GM23338 (cell line): ENCODE results near the gene SLC19A1. TPM values are rescaled to one million over a fixed set of nuclear protein-coding genes. Genes with fewer than 3 reads are reported as not detected.

Experiments used
- ATAC-seq: fragments of 200-7000 bp; cut with Tn5 transposase; 3 replicates; pipeline ENCODE4 v1.9.1; 2020
- DNase-seq: peaks from one replicate; pipeline ENCODE4 v3.0.0-alpha.2; 2015; ENCODE audit warnings: low spot score
- H2AFZ ChIP-seq: fragments of 200-600 bp; sonication (generic); 2 replicates; pipeline ENCODE4 v1.8.0; 2016; ENCODE audit warnings: antibody characterized with exemption, mild to moderate bottlenecking, moderate library complexity
- H3F3A ChIP-seq: fragments of 200-600 bp; sonication (generic); replicated peaks from 2 replicates; pipeline ENCODE4 v1.8.0; 2017; ENCODE audit warnings: antibody characterized with exemption, mixed run types, low read depth
- H3K27ac ChIP-seq: fragments of 200-600 bp; sonication (generic); 2 replicates; pipeline ENCODE4 v1.6.1; 2016; ENCODE audit warnings: low read depth
- H3K27me3 ChIP-seq: fragments of 200-600 bp; sonication (generic); 2 replicates; pipeline ENCODE4 v1.8.0; 2016; ENCODE audit warnings: mild to moderate bottlenecking, mixed run types, moderate library complexity; ENCODE audit not compliant: insufficient read depth
- H3K36me3 ChIP-seq: fragments of 200-600 bp; sonication (generic); 2 replicates; pipeline ENCODE4 v1.8.0; 2016; ENCODE audit warnings: mild to moderate bottlenecking; ENCODE audit not compliant: insufficient read depth
- H3K4me1 ChIP-seq: fragments of 200-600 bp; sonication (generic); 2 replicates; pipeline ENCODE4 v1.8.0; 2016; ENCODE audit warnings: mild to moderate bottlenecking, moderate library complexity; ENCODE audit not compliant: insufficient read depth
- H3K4me2 ChIP-seq: fragments of 200-600 bp; sonication (generic); 2 replicates; pipeline ENCODE4 v1.7.1; 2017; ENCODE audit warnings: mixed run types
- H3K4me3 ChIP-seq: fragments of 200-600 bp; sonication (generic); 2 replicates; pipeline ENCODE4 v1.6.1; 2016; ENCODE audit warnings: mixed run types
- H3K79me2 ChIP-seq: fragments of 200-600 bp; sonication (generic); replicated peaks from 2 replicates; pipeline ENCODE4 v1.8.0; 2017; ENCODE audit warnings: mild to moderate bottlenecking; ENCODE audit not compliant: insufficient read depth
- H3K9me2 ChIP-seq: fragments of 200-600 bp; sonication (generic); 2 replicates; pipeline ENCODE4 v1.8.0; 2017; ENCODE audit not compliant: insufficient read depth
- H4K20me1 ChIP-seq: fragments of 200-600 bp; sonication (generic); replicated peaks from 2 replicates; pipeline ENCODE4 v1.8.0; 2017; ENCODE audit warnings: mild to moderate bottlenecking; ENCODE audit not compliant: insufficient read depth
- H3K27ac Mint-ChIP-seq: 2 replicates; pipeline ENCODE4 v1.8.0; 2020; ENCODE audit warnings: inconsistent platforms, mild to moderate bottlenecking, moderate library complexity, mixed read lengths
- H3K27me3 Mint-ChIP-seq: 3 replicates; pipeline ENCODE4 v1.8.0; 2022; ENCODE audit warnings: low read depth, mild to moderate bottlenecking, moderate library complexity, mixed read lengths, inconsistent platforms; ENCODE audit not compliant: insufficient read depth, poor library complexity
- H3K36me3 Mint-ChIP-seq: 3 replicates; pipeline ENCODE4 v1.8.0; 2021; ENCODE audit warnings: low read depth, mild to moderate bottlenecking, inconsistent platforms, moderate library complexity, mixed read lengths
- H3K4me1 Mint-ChIP-seq: 3 replicates; pipeline ENCODE4 v1.8.0; 2020; ENCODE audit warnings: mild to moderate bottlenecking, inconsistent platforms, mixed read lengths
- H3K4me3 Mint-ChIP-seq: 3 replicates; pipeline ENCODE4 v1.8.0; 2021; ENCODE audit warnings: moderate library complexity, mild to moderate bottlenecking, inconsistent platforms, mixed read lengths
- H3K9me3 Mint-ChIP-seq: 3 replicates; pipeline ENCODE4 v1.8.0; 2020; ENCODE audit warnings: moderate library complexity, mild to moderate bottlenecking, inconsistent platforms, mixed read lengths
- EZH2phosphoT487 ChIP-seq: fragments of 200-600 bp; sonication (generic); IDR thresholded peaks from one replicate; pipeline ENCODE4 v1.8.1; 2018; ENCODE audit warnings: antibody characterized with exemption; ENCODE audit not compliant: unreplicated experiment
- JUNB ChIP-seq: IDR thresholded peaks from one replicate; pipeline ENCODE4 v1.6.1; 2016; ENCODE audit warnings: antibody characterized with exemption; ENCODE audit not compliant: unreplicated experiment
- STAT1 ChIP-seq: IDR thresholded peaks from one replicate; pipeline ENCODE4 v1.6.1; 2016; ENCODE audit warnings: antibody characterized with exemption; ENCODE audit not compliant: unreplicated experiment
- ZNF114 ChIP-seq: fragments of 250-450 bp; sonication (Bioruptor Pico); IDR thresholded peaks from 2 replicates; pipeline ENCODE4 v1.5.0; 2020; ENCODE audit warnings: mild to moderate bottlenecking, moderate library complexity
- ZNF331 ChIP-seq: fragments of 250-450 bp; sonication (Bioruptor Pico); IDR thresholded peaks from 2 replicates; pipeline ENCODE4 v1.5.0; 2020; ENCODE audit warnings: low read depth, mild to moderate bottlenecking, moderate library complexity
- polyA plus RNA-seq: library from polyadenylated mRNA; unstranded; fragments of >200 nt; fragmentation: Nextera tagmentation; extraction: Ambion mirVana; gene quantifications from 2 replicates; pipeline ENCODE4 v1.2.1, GENCODE V29; 2016
- total RNA-seq: library from RNA; depleted of rRNA; stranded (reverse); fragments of >200 nt; shearing (Covaris generic); gene quantifications from 2 replicates; pipeline ENCODE4 v1.2.3, GENCODE V29; 2014
- TF ChIP-seq, protein P1 (sequence below): IDR thresholded peaks from one replicate; pipeline ENCODE4 v1.6.1; 2018; ENCODE audit warnings: antibody characterized with exemption; ENCODE audit not compliant: unreplicated experiment
- TF ChIP-seq, protein P2 (sequence below), 2 experiments: fragments of 200-600 bp in 1 of 2; sonication (generic) in 1 of 2; conservative IDR thresholded peaks; 2 replicates each; pipeline versions ENCODE4 v1.5.1 to v1.6.1; 2016 to 2017; ENCODE audit warnings: antibody characterized with exemption in 2 of 2, low read depth in 2 of 2, mild to moderate bottlenecking in 2 of 2, moderate library complexity in 1 of 2
- TF ChIP-seq, protein P3 (sequence below): IDR thresholded peaks from 2 replicates; pipeline ENCODE4 v1.6.1; 2016; ENCODE audit warnings: antibody characterized with exemption
- TF ChIP-seq, protein P4 (sequence below): fragments of 250-450 bp; sonication (Bioruptor Pico); IDR thresholded peaks from 2 replicates; pipeline ENCODE4 v1.5.0; 2020; ENCODE audit warnings: mild to moderate bottlenecking, moderate library complexity

The SLC19A1 gene
- total and polyA plus RNA-seq, 2 experiments from 2014 or later = 31.2 to 33.0 TPM

DNA sequence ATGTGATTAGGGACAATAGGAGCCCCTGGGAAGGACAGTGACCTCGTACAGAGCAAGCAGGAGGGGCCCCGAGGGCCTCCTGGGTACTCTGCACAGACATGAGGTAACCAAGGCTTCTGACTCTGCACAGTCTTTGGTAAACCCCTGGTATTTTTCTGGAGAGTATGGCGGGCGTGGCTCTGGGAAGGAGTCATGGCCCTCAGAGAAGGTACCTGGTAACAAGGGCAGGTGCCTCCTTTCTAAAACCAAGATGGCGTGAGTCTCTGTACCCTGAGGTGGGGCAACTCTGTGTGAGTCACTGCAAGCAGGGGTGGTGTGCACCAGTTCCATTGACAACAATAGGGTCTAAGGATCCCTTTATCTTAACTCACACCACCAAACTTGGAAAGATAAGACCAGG lies 39.9 kb upstream of the SLC19A1 start (continued):
- TF ChIP-seq, protein P1, sequence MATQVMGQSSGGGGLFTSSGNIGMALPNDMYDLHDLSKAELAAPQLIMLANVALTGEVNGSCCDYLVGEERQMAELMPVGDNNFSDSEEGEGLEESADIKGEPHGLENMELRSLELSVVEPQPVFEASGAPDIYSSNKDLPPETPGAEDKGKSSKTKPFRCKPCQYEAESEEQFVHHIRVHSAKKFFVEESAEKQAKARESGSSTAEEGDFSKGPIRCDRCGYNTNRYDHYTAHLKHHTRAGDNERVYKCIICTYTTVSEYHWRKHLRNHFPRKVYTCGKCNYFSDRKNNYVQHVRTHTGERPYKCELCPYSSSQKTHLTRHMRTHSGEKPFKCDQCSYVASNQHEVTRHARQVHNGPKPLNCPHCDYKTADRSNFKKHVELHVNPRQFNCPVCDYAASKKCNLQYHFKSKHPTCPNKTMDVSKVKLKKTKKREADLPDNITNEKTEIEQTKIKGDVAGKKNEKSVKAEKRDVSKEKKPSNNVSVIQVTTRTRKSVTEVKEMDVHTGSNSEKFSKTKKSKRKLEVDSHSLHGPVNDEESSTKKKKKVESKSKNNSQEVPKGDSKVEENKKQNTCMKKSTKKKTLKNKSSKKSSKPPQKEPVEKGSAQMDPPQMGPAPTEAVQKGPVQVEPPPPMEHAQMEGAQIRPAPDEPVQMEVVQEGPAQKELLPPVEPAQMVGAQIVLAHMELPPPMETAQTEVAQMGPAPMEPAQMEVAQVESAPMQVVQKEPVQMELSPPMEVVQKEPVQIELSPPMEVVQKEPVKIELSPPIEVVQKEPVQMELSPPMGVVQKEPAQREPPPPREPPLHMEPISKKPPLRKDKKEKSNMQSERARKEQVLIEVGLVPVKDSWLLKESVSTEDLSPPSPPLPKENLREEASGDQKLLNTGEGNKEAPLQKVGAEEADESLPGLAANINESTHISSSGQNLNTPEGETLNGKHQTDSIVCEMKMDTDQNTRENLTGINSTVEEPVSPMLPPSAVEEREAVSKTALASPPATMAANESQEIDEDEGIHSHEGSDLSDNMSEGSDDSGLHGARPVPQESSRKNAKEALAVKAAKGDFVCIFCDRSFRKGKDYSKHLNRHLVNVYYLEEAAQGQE = no peak
- TF ChIP-seq STAT1 (no peak), EZH2phosphoT487 (no peak), ZNF114 (CRISPR knock-in tag) (no peak), ZNF331 (CRISPR knock-in tag) (no peak)
- TF ChIP-seq, protein P2, sequence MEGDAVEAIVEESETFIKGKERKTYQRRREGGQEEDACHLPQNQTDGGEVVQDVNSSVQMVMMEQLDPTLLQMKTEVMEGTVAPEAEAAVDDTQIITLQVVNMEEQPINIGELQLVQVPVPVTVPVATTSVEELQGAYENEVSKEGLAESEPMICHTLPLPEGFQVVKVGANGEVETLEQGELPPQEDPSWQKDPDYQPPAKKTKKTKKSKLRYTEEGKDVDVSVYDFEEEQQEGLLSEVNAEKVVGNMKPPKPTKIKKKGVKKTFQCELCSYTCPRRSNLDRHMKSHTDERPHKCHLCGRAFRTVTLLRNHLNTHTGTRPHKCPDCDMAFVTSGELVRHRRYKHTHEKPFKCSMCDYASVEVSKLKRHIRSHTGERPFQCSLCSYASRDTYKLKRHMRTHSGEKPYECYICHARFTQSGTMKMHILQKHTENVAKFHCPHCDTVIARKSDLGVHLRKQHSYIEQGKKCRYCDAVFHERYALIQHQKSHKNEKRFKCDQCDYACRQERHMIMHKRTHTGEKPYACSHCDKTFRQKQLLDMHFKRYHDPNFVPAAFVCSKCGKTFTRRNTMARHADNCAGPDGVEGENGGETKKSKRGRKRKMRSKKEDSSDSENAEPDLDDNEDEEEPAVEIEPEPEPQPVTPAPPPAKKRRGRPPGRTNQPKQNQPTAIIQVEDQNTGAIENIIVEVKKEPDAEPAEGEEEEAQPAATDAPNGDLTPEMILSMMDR (conservative IDR thresholded peaks at IDR 0.05; ENCODE audit: low read depth in 2 of 2) = no peak
- TF ChIP-seq, protein P3, sequence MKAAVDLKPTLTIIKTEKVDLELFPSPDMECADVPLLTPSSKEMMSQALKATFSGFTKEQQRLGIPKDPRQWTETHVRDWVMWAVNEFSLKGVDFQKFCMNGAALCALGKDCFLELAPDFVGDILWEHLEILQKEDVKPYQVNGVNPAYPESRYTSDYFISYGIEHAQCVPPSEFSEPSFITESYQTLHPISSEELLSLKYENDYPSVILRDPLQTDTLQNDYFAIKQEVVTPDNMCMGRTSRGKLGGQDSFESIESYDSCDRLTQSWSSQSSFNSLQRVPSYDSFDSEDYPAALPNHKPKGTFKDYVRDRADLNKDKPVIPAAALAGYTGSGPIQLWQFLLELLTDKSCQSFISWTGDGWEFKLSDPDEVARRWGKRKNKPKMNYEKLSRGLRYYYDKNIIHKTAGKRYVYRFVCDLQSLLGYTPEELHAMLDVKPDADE = no peak

DNA sequence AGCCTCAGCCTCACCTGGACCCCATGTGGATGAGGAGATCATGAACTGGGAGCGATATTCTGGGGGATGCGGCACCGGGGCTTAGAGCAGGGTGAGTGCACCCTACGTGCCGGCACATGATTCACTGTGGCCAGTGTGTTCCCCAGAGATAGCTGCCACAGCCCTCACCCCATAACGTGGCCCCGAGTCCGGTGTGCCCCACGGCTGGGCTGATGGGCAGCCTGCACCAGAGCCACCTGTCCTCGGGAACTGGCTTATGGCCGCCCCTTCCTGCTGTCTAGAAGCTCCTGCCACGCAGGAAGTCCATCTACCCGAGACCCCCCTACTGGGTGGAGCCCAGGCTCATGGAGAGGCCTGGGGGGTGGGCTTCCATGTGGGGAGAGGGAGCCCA lies 39.1 kb upstream of the SLC19A1 start:
- H3K36me3 ChIP-seq = no peaks in the 10 kb centered on the region
- H3K4me2 ChIP-seq = no peak overlapping the region
- no peak overlapping the region for H2AFZ ChIP-seq
- ATAC-seq (no peak), DNase-seq (no peak)
- H3K79me2 ChIP-seq = no peaks in the 10 kb centered on the region
- H3K27me3 ChIP-seq = no peaks in the 10 kb centered on the region
- no peaks in the 10 kb centered on the region for H4K20me1 ChIP-seq
- H3K27ac ChIP-seq = no peak overlapping the region
- no peak overlapping the region for H3K4me3 Mint-ChIP-seq
- no peak for TF ChIP-seq JUNB
- TF ChIP-seq, protein P4, sequence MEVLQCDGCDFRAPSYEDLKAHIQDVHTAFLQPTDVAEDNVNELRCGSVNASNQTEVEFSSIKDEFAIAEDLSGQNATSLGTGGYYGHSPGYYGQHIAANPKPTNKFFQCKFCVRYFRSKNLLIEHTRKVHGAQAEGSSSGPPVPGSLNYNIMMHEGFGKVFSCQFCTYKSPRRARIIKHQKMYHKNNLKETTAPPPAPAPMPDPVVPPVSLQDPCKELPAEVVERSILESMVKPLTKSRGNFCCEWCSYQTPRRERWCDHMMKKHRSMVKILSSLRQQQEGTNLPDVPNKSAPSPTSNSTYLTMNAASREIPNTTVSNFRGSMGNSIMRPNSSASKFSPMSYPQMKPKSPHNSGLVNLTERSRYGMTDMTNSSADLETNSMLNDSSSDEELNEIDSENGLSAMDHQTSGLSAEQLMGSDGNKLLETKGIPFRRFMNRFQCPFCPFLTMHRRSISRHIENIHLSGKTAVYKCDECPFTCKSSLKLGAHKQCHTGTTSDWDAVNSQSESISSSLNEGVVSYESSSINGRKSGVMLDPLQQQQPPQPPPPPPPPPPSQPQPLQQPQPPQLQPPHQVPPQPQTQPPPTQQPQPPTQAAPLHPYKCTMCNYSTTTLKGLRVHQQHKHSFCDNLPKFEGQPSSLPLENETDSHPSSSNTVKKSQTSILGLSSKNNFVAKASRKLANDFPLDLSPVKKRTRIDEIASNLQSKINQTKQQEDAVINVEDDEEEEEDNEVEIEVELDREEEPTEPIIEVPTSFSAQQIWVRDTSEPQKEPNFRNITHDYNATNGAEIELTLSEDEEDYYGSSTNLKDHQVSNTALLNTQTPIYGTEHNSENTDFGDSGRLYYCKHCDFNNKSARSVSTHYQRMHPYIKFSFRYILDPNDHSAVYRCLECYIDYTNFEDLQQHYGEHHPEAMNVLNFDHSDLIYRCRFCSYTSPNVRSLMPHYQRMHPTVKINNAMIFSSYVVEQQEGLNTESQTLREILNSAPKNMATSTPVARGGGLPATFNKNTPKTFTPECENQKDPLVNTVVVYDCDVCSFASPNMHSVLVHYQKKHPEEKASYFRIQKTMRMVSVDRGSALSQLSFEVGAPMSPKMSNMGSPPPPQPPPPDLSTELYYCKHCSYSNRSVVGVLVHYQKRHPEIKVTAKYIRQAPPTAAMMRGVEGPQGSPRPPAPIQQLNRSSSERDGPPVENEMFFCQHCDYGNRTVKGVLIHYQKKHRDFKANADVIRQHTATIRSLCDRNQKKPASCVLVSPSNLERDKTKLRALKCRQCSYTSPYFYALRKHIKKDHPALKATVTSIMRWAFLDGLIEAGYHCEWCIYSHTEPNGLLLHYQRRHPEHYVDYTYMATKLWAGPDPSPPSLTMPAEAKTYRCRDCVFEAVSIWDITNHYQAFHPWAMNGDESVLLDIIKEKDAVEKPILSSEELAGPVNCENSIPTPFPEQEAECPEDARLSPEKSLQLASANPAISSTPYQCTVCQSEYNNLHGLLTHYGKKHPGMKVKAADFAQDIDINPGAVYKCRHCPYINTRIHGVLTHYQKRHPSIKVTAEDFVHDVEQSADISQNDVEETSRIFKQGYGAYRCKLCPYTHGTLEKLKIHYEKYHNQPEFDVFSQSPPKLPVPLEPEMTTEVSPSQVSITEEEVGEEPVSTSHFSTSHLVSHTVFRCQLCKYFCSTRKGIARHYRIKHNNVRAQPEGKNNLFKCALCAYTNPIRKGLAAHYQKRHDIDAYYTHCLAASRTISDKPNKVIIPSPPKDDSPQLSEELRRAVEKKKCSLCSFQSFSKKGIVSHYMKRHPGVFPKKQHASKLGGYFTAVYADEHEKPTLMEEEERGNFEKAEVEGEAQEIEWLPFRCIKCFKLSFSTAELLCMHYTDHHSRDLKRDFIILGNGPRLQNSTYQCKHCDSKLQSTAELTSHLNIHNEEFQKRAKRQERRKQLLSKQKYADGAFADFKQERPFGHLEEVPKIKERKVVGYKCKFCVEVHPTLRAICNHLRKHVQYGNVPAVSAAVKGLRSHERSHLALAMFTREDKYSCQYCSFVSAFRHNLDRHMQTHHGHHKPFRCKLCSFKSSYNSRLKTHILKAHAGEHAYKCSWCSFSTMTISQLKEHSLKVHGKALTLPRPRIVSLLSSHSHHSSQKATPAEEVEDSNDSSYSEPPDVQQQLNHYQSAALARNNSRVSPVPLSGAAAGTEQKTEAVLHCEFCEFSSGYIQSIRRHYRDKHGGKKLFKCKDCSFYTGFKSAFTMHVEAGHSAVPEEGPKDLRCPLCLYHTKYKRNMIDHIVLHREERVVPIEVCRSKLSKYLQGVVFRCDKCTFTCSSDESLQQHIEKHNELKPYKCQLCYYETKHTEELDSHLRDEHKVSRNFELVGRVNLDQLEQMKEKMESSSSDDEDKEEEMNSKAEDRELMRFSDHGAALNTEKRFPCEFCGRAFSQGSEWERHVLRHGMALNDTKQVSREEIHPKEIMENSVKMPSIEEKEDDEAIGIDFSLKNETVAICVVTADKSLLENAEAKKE (CRISPR knock-in tag) = no peak
- TF ChIP-seq, protein P3 = no peak
- no peak overlapping the region for H3K27ac Mint-ChIP-seq
- peaks cover 40% of the 10 kb centered on the region for H3K9me3 Mint-ChIP-seq
- H3K36me3 Mint-ChIP-seq = peaks cover 6% of the 10 kb centered on the region; the same call in 1 of the 3 replicates
- 0 out of 3 replicates have a peak, but pooled peaks cover 3% of the 10 kb centered on the region for H3K4me1 Mint-ChIP-seq
- no peaks in the 10 kb centered on the region for H3K9me2 ChIP-seq
- H3K4me1 ChIP-seq = no peaks in the 10 kb centered on the region
- H3K27me3 Mint-ChIP-seq = peaks cover 4% of the 10 kb centered on the region
- H3F3A ChIP-seq = no peaks in the 10 kb centered on the region
- no peak overlapping the region for H3K4me3 ChIP-seq
